Activated T-cell treated with anti-CD3 and anti-CD28 coated beads, Interleukin-2, amount 50 U/mL, for 72 hours (primary cell): ENCODE data around the gene MAN1C1. TPM values are rescaled to one million over a fixed set of nuclear protein-coding genes. Genes with fewer than 3 reads are reported as not detected.

Experiments
- ATAC-seq, 2 donors: fragments of 150-1000 bp; cut with Tn5 transposase; replicated peaks in 1 of 2; 2 replicates each; pipeline ENCODE4 v1.10.0; 2021; ENCODE audit warnings: moderate library complexity in 2 of 2, mild to moderate bottlenecking in 1 of 2
- DNase-seq, 2 donors: peaks; one replicate each; pipeline ENCODE4 v3.0.0; 2021 to 2022; ENCODE audit warnings: mixed read lengths in 1 of 2
- H3K27ac Mint-ChIP-seq: one replicate; pipeline ENCODE4 v1.8.0; 2022; ENCODE audit warnings: mild to moderate bottlenecking, moderate library complexity, mixed read lengths
- H3K27me3 Mint-ChIP-seq: one replicate; pipeline ENCODE4 v1.8.0; 2022; ENCODE audit warnings: low read depth, mixed read lengths
- H3K36me3 Mint-ChIP-seq, 2 donors: one replicate each; pipeline ENCODE4 v1.8.0; 2022; ENCODE audit warnings: mixed read lengths in 2 of 2, mild to moderate bottlenecking in 1 of 2; ENCODE audit not compliant: insufficient read depth in 2 of 2
- H3K4me1 Mint-ChIP-seq: one replicate; pipeline ENCODE4 v1.8.0; 2022; ENCODE audit warnings: low read depth, mixed read lengths
- H3K4me3 Mint-ChIP-seq, 2 donors: one replicate each; pipeline ENCODE4 v1.8.0; 2022; ENCODE audit warnings: mild to moderate bottlenecking in 2 of 2, mixed read lengths in 2 of 2, moderate library complexity in 2 of 2
- H3K9me3 Mint-ChIP-seq, 2 donors: one replicate each; pipeline ENCODE4 v1.8.0; 2022; ENCODE audit warnings: mixed read lengths in 2 of 2
- total RNA-seq, 2 donors: library from RNA; stranded (reverse); gene quantifications; one replicate each; pipeline ENCODE4 v1.2.3, GENCODE V29; 2022

Gene MAN1C1
- total RNA-seq, 2 donors from 2014 or later = 9.4 to 13.3 TPM

DNA sequence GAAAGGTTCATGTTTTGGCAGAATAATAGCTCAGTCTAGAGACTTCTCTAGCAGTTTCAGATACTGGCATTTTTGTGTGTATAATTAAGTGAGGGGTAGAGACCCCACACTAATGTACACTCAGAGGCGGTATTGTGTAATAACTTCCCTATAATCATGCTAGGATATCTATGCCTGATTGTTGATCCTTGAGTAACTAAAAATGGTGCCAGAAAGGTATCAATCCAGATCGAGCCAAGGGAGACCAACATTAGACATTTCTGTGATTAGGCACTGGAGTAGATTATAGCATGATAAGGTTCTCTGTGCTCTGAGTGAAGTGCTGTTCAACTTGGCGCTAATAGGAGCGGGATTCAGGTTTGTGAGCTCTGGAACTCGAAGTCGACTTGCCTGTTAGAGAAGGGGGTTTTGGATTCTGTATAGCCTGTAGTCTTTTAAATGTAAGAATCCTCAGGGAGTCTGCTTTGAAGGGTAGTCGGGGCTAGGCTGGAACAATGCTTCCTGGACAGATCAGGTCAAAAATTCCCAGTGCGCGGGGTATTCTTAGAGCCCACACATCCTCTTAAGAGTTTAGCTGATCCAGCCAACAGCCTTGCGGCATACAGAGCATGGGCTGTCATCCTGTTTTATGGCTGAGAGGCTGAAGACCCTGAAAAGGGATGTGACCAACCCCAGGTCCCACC, 24.2 kb downstream of the MAN1C1 start:
- Mint-ChIP-seq H3K4me3 (peak overlapping the region in 1 of 2 donors; percentile 83), H3K27me3 (peaks cover 34% of the 10 kb centered on the region), H3K36me3 (peaks cover 18 to 24% of the 10 kb centered on the region in 2 donors), H3K9me3 (peaks cover 2 to 3% of the 10 kb centered on the region in 2 donors), H3K27ac (no peak overlapping the region), H3K4me1 (peaks cover 72% of the 10 kb centered on the region)
- no peak for ATAC-seq
- DNase-seq = no peak

DNA sequence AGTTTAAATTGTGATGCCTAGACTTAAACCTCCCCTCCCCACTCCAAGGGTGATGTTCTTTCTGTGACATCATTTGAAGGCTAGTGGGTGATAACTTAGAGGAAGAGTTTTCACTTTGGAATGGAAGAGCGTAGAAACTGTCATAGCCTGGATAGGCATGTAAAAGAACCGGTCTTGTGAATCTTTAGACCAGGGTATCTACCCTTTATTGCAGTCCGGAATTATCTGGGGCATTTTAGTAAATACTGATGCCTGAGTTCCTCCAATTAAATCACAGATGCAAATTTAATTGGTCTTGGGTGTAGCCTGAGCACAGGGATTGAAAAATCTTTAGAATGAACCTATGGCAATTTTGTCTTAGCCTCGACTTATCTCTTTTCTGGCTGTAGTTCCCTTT, 24.7 kb downstream of the MAN1C1 start:
- Mint-ChIP-seq H3K27ac (no peak overlapping the region), H3K27me3 (peaks cover 34% of the 10 kb centered on the region), H3K9me3 (peaks cover 0 to 3% of the 10 kb centered on the region in 2 donors), H3K4me3 (peak overlapping the region; percentile 78 to 83), H3K4me1 (peaks cover 72% of the 10 kb centered on the region), H3K36me3 (peaks cover 15 to 21% of the 10 kb centered on the region in 2 donors)
- no peak for DNase-seq
- ATAC-seq = no peak

DNA sequence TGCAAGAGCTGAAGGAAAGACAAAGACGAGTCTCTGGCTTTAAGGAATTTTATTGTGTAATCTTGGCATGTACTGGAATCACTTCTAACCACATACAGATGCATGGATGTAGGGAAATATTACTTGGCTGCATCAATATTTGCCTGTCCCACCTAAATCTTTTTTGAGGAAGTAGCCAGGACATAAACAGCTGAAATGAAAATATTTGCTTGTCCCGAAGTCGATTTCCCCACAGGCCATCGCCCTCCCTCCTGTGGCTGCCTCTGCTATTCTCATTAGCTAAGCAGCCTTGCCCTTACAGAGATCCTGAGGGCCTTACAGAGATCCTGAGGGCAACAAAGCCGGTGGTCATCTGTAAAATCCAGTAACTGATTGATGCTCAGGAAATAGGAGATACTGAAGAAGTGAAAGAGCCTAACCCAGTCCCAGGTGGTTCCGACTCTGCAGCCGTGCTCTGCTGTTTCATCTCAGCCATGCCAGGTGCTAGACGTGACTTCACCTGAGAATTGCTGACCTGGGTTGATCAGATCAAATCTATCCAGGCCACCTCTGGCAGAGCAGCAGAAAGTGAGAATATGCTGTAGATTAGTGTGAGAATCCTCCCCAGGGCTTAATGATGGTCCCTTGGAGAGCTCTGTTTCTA, 25.5 kb downstream of the MAN1C1 start:
- Mint-ChIP-seq H3K4me3 (peak overlapping the region; percentile 78 to 83), H3K36me3 (peaks cover 13 to 21% of the 10 kb centered on the region in 2 donors), H3K27me3 (peaks cover 34% of the 10 kb centered on the region), H3K9me3 (peaks cover 0 to 3% of the 10 kb centered on the region in 2 donors), H3K27ac (peak overlapping the region; percentile 59), H3K4me1 (peaks cover 79% of the 10 kb centered on the region)
- DNase-seq = no peak
- peak; percentile 34 to 38 for ATAC-seq

DNA sequence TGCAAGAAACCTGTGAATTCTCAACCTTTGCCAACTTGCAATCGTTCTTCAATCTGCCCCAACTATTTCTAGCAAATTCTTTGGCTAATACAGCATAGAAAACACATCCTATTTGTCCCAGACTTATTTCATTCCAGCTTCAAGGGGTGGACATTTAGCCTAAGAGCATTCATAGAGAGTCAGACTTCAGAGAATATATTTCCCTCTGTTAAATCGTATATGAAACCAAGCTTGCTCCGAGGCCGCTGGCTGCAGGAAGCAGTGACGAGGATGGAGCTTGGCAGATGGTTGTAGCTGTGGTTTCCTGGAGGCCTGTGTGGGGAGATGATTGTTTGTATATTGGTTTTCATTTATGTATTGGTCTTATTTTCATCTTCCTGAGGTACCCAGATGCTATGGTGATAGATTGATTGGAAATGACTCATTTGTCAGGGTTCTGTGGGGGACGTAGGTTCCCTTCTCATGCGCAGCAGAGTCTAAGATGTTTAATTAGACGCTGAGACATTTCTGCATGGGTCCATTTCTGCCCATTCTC, 26.1 kb downstream of the MAN1C1 start:
- H3K27me3 Mint-ChIP-seq = peaks cover 34% of the 10 kb centered on the region
- H3K36me3 Mint-ChIP-seq = peaks cover 13 to 18% of the 10 kb centered on the region in 2 donors
- peak; percentile 76 to 85 for DNase-seq
- peak overlapping the region; percentile 59 for H3K27ac Mint-ChIP-seq
- peak overlapping the region; percentile 78 to 83 for H3K4me3 Mint-ChIP-seq
- peaks cover 83% of the 10 kb centered on the region for H3K4me1 Mint-ChIP-seq
- H3K9me3 Mint-ChIP-seq = peaks cover 0 to 3% of the 10 kb centered on the region in 2 donors
- ATAC-seq = peak; percentile 94 to 98

DNA sequence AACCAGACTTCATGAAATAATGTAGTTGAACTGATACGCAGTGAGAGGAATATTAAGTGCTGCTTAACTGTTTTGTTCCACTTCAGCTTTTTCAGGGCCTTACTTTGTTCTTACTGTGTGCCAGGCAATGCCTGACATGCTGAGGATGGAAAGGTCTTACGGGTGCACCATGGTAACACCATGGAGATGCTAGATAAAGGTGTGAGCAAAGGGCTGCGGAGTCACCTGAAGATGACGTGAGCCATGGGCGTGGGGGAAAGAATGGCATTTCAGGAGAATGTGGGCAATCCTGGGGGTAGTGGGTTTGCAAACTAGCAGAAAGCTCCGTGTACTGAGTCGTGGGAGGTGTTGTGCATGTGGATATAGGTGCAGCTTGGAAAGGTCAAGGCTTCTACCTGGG, 27.3 kb downstream of the MAN1C1 start:
- peaks cover 80% of the 10 kb centered on the region for H3K4me1 Mint-ChIP-seq
- H3K27me3 Mint-ChIP-seq = peaks cover 34% of the 10 kb centered on the region
- H3K27ac Mint-ChIP-seq = no peak overlapping the region
- ATAC-seq = no peak
- DNase-seq = no peak
- H3K9me3 Mint-ChIP-seq = peaks cover 0 to 3% of the 10 kb centered on the region in 2 donors
- H3K4me3 Mint-ChIP-seq = peak overlapping the region; percentile 50 to 59
- peaks cover 9 to 10% of the 10 kb centered on the region in 2 donors for H3K36me3 Mint-ChIP-seq

DNA sequence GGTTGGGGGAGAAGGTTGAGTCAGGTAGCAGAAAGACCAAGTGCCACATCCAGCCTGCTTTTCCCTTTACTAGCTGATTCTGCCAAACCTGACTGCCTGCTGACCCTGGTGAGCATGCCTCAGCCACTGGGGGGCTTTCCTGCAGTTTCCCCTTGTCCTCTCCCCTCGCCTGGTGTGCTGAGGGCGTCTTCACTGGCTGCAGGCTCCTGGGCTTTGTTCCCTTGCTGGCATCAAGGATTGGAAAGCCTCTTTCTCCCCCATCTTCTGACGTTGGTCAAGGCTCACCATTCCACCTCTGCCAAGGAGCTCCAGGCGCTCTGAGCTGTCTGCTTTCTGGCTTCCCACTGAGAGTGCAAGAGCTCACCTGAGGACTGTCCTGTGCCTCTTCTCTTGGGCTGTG, 28.4 kb downstream of the MAN1C1 start:
- Mint-ChIP-seq H3K27ac (no peak overlapping the region), H3K4me3 (no peak overlapping the region), H3K9me3 (no peaks in the 10 kb centered on the region), H3K4me1 (peaks cover 69% of the 10 kb centered on the region), H3K36me3 (peaks cover 3 to 4% of the 10 kb centered on the region in 2 donors), H3K27me3 (peaks cover 34% of the 10 kb centered on the region)
- ATAC-seq = no peak
- DNase-seq = no peak

DNA sequence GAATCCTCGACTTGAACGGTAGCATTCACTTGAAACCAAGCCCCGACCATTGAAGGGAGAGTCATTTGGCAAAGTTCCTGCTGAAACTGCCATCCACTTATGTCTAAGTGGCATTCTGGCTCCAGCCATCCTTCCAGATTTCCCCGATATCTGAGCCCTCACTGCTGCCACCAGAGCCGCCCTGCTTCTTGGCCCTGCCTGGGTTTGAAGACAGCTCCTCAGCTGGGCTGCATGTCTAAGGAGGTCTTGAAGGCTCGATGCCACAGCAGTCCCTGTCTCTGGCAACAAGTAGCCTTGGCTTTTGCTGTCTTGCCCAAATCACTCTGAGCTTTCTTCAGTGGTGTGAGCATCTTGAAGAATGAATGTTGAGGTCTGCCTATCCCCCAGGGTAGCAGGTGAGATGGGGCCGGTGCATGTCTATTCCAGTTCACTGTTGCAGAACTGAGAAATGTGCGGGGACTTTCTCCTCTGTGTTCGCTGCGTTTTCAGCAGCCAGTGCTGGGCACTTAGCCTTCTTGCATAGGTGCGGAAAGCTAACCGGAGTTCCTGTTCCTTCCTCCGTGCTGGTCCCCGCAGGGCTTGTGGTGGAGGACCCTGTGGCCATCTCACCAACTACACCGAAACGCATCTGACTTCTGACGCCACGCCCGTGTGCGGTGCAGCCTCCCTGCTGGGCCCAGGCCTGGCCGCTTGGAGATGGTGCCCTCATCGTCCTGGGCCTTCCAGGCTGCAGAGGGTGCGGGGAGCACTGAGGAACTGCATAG, 29.2 kb downstream of the MAN1C1 start:
- H3K4me1 Mint-ChIP-seq = peaks cover 61% of the 10 kb centered on the region
- peaks cover 3 to 4% of the 10 kb centered on the region in 2 donors for H3K36me3 Mint-ChIP-seq
- no peak overlapping the region for H3K27ac Mint-ChIP-seq
- H3K9me3 Mint-ChIP-seq = no peaks in the 10 kb centered on the region
- no peak overlapping the region for H3K4me3 Mint-ChIP-seq
- ATAC-seq = no peak
- DNase-seq = no peak
- peaks cover 30% of the 10 kb centered on the region for H3K27me3 Mint-ChIP-seq

DNA sequence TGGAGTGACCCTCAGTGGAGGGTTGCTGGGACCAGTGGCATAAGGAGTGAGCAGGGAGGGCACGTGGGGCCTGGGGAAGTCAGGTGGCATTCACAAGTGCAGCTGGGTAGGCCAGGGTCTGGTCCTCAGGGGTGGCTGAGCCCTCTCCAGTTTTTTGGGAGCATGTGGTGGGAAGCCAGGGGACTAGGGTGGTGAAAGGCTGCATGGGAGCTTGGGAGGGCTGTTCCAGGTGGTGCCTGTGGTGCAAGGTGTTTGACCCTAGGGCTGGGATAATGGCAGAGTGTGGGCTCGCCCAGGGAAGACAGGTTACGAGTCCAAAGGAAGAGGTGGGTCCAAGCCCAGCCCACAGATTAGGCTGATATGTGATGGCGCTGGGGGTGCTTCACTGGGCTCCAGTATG, 30.5 kb downstream of the MAN1C1 start:
- DNase-seq = no peak
- H3K27ac Mint-ChIP-seq = no peak overlapping the region
- ATAC-seq = no peak
- H3K36me3 Mint-ChIP-seq = peaks cover 3 to 4% of the 10 kb centered on the region in 2 donors
- H3K9me3 Mint-ChIP-seq = no peaks in the 10 kb centered on the region
- peaks cover 17% of the 10 kb centered on the region for H3K27me3 Mint-ChIP-seq
- no peak overlapping the region for H3K4me3 Mint-ChIP-seq
- H3K4me1 Mint-ChIP-seq = peaks cover 48% of the 10 kb centered on the region

DNA sequence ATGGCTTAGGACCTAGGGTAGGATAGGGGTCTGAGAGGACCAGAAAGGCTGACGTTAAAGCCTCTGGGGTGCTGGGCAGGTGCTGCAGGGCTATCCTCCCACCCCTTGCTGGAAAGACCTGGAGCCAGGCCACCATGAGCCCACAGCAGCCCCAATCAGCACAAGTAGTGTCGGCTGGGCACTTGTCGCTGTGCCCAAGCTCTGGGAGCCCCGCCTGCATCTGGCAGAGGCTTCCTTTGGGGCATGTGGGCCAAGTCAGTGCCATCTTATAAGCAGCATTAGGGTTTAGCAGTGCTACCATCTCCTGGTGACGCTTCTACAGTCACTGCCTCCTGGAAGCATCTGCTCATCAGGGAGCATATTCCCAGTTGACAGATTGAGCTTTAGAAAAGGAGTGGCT, 31.3 kb downstream of the MAN1C1 start:
- Mint-ChIP-seq H3K9me3 (no peaks in the 10 kb centered on the region), H3K27me3 (peaks cover 17% of the 10 kb centered on the region), H3K36me3 (peaks cover 3 to 4% of the 10 kb centered on the region in 2 donors), H3K27ac (no peak overlapping the region), H3K4me3 (no peak overlapping the region), H3K4me1 (peaks cover 40% of the 10 kb centered on the region)
- no peak for ATAC-seq
- DNase-seq = no peak

DNA sequence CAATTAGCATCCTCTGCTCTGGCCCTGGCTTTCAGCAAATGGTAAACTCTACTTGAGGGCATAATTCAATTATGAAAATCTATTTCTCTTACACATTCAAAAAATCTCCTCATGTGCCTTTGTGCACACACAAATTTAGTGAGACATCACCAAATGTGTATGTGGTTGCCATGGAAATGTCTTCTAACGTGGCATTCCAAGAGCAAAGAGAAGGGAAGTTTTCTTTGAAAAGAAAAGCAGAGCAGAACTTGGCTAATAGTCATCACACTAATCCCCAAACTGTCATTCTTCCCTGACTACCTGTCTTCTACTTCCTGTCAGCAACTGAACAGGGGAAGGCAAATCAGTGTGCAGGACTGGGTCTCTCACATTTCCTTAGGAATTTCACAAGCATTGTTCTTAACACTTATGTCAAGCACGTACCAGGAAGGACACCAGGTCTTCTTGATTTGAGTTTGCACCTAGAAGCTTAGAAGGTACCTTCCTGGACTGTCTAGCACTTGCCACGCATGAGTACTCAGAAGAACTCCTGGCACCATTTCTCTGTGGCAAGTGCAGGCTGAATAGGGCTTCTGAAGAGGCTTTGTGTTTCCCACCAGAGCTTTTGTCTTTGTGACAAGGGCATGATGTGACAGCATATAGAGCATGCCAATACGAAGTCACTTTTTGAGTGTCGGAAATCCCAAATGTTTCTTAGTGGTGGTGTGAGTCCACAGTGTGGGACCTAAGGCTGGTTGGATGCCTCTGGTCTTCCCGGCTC, 32.3 kb downstream of the MAN1C1 start:
- ATAC-seq (peak in 1 of 2 donors; percentile 13), DNase-seq (no peak)
- no peaks in the 10 kb centered on the region for H3K9me3 Mint-ChIP-seq
- H3K4me1 Mint-ChIP-seq = peaks cover 34% of the 10 kb centered on the region
- no peak overlapping the region for H3K4me3 Mint-ChIP-seq
- peaks cover 3 to 4% of the 10 kb centered on the region in 2 donors for H3K36me3 Mint-ChIP-seq
- peaks cover 15% of the 10 kb centered on the region for H3K27me3 Mint-ChIP-seq
- no peak overlapping the region for H3K27ac Mint-ChIP-seq

DNA sequence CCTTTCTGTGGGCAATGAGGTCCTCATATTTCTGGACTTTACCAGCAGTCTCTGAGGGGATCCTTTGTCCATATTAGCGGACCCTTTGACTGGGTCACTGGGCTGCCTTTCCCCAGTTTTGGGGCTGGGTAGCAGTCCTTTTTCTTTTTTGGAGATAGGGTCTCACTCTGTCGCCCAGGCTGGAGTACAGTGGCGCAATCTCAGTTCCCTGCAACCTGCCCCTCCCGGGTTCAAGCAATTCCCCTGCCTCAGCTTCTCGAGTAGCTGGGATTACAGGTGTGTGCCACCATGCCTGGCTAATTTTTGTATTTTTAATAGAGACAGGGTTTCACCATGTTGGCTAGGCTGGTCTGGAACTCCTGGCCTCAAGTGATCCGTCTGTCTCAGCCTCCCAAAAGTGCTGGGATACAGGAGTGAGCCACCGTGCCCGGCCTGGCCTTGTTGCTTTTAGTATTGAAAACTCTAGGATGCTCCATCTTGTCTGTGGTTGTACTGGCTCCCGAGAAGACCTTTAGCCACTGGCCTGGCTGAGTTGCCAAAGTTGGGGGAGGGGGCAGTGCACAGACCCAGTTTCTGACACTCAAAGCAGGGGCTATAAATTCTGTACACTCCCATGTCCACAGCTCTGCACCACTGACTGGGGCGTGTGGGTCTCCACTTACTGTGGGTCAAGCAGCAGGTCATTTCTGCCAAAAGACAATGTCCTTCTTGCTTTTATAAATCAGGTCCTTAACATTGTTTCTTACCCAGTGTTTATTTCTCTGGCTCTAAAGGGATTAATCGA, 33.1 kb downstream of the MAN1C1 start:
- no peak for ATAC-seq
- no peak overlapping the region for H3K27ac Mint-ChIP-seq

DNA sequence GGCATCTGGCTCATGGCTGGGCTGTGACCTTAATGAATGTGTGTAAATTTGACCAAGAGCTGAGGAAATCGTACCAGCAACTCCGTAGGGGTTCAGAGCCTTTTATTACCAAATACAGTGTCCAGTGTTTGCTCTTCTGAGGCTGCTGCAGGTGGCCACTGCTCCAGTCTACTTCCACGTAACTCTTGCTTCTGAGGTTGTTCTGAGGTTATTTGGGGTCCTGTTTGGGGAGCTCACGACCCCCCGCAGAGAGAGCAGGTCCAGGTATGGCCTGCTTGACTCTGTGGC, 33.6 kb downstream of the MAN1C1 start:
- Mint-ChIP-seq H3K4me1 (peaks cover 20% of the 10 kb centered on the region), H3K27me3 (peaks cover 5% of the 10 kb centered on the region), H3K27ac (no peak overlapping the region), H3K9me3 (no peaks in the 10 kb centered on the region), H3K4me3 (no peak overlapping the region), H3K36me3 (peaks cover 0 to 1% of the 10 kb centered on the region in 2 donors)
- ATAC-seq (no peak), DNase-seq (no peak)

More for the DNA sequence above, 33.1 kb downstream of the MAN1C1 start:
- Mint-ChIP-seq H3K4me1 (peaks cover 26% of the 10 kb centered on the region), H3K9me3 (no peaks in the 10 kb centered on the region), H3K4me3 (no peak overlapping the region), H3K36me3 (peaks cover 0 to 3% of the 10 kb centered on the region in 2 donors), H3K27me3 (peaks cover 10% of the 10 kb centered on the region)
- DNase-seq = no peak
